IMR-90 (cell line): ENCODE data around the gene MAFF.

Experiments
- CEBPB ChIP-seq: IDR thresholded peaks from 2 replicates; pipeline ENCODE4 v1.6.1; 2012; ENCODE audit warnings: low read depth, low read length, improper control_type of control experiment
- CTCF ChIP-seq: conservative IDR thresholded peaks from 2 replicates; pipeline ENCODE4 v1.5.1; 2012; ENCODE audit warnings: mild to moderate bottlenecking, low read depth, low read length, improper control_type of control experiment
- ELK1 ChIP-seq: fragments of 150-350 bp; IDR thresholded peaks from 2 replicates; pipeline ENCODE4 v1.6.1; 2016; ENCODE audit warnings: low read depth, mild to moderate bottlenecking, low read length, moderate library complexity, borderline replicate concordance
- MXI1 ChIP-seq: IDR thresholded peaks from 2 replicates; pipeline ENCODE4 v1.6.1; 2012; ENCODE audit warnings: low read depth, mild to moderate bottlenecking, low read length, moderate library complexity, borderline replicate concordance
- SMC3 ChIP-seq: fragments of 150-350 bp; IDR thresholded peaks from 2 replicates; pipeline ENCODE4 v1.6.1; 2016; ENCODE audit warnings: low read depth, mild to moderate bottlenecking, antibody characterized with exemption, low read length, moderate library complexity

- TF ChIP-seq MXI1 (no peak), SMC3 (no peak), CTCF (no peak), ELK1 (no peak), CEBPB (no peak)
Observed at GRCh38 chr22:38233427-38233826, 31.6 kb downstream of the MAFF start.
